Colonic mucosa (tissue), 4 donors: ENCODE measurements around the gene STRAP. TPM values are rescaled to one million over a fixed set of nuclear protein-coding genes. Genes with fewer than 3 reads are reported as not detected.

Experiments used
- DNase-seq: peaks from one replicate; pipeline ENCODE4 v3.0.0-alpha.2; 2020
- H3K27ac ChIP-seq: fragments of 200-600 bp; one replicate; pipeline ENCODE4 v1.8.0; 2021
- H3K27me3 ChIP-seq: fragments of 200-600 bp; one replicate; pipeline ENCODE4 v1.8.0; 2021
- H3K36me3 ChIP-seq: fragments of 200-600 bp; one replicate; pipeline ENCODE4 v1.8.0; 2021
- H3K4me1 ChIP-seq: fragments of 200-600 bp; one replicate; pipeline ENCODE4 v1.8.0; 2021; ENCODE audit warnings: mild to moderate bottlenecking
- H3K4me3 ChIP-seq: fragments of 200-600 bp; one replicate; pipeline ENCODE4 v1.8.0; 2021
- H3K9ac ChIP-seq, 2 donors: one replicate each; pipeline ENCODE4 v1.7.0; 2013; ENCODE audit warnings: control low read depth in 2 of 2, low read depth in 2 of 2, low read length in 2 of 2
- H3K9me3 ChIP-seq: fragments of 200-600 bp; one replicate; pipeline ENCODE4 v1.8.0; 2021
- intact Hi-C: fragments of 100-400 bp; cut with DNase I; formaldehyde crosslinking; loops from one replicate; pipeline ENCODE4 v1.14.1; 2022
- total RNA-seq, 2 donors: library from RNA; stranded (reverse); fragmentation: NEBNext Ultra II Directional in 1 of 2; extraction: Animal tissue kit (Norgen Biotek cat#: 25700) in 1 of 2; gene quantifications; one replicate each; pipeline ENCODE4 v1.2.1, GENCODE V29; 2021
- TF ChIP-seq, protein P1 (sequence below): fragments of 200-600 bp; IDR thresholded peaks from one replicate; pipeline ENCODE4 v1.8.0; 2022; ENCODE audit warnings: antibody characterized with exemption, mild to moderate bottlenecking
- donor health status: healthy.
- donor health status: DM: no; HTN: no; CAD: no.
- donor health status: DM: no; HTN: no; CAD: no.

Gene STRAP
- total RNA-seq, 2 donors from 2014 or later = 85.3 to 108 TPM

DNA sequence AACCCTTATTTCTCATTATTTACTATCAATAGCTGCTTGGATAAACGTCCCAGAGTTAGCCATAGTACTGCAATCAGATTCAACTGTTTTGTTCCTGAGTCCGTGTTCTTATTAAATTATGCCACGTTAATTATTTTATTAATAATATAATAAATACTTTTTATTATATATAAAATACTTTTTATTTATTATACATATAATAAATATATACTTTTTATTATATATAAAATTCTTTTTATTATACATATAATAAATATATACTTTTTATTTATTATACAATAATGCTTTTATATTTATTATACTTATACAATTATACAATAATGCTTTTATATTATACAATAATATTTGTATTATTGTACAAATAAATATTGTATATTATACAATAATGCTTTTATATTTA, 11.1 kb downstream of the STRAP start:
- Histone ChIP-seq H3K27me3 (no peaks in the 10 kb centered on the region), H3K4me1 (no peaks in the 10 kb centered on the region), H3K9ac (no peak overlapping the region), H3K4me3 (no peak overlapping the region), H3K36me3 (peaks cover 5% of the 10 kb centered on the region), H3K27ac (no peak overlapping the region), H3K9me3 (no peaks in the 10 kb centered on the region)
- TF ChIP-seq, protein P1, sequence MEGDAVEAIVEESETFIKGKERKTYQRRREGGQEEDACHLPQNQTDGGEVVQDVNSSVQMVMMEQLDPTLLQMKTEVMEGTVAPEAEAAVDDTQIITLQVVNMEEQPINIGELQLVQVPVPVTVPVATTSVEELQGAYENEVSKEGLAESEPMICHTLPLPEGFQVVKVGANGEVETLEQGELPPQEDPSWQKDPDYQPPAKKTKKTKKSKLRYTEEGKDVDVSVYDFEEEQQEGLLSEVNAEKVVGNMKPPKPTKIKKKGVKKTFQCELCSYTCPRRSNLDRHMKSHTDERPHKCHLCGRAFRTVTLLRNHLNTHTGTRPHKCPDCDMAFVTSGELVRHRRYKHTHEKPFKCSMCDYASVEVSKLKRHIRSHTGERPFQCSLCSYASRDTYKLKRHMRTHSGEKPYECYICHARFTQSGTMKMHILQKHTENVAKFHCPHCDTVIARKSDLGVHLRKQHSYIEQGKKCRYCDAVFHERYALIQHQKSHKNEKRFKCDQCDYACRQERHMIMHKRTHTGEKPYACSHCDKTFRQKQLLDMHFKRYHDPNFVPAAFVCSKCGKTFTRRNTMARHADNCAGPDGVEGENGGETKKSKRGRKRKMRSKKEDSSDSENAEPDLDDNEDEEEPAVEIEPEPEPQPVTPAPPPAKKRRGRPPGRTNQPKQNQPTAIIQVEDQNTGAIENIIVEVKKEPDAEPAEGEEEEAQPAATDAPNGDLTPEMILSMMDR = no peak
- DNase-seq = no peak
- intact Hi-C loops = no loop called here

DNA sequence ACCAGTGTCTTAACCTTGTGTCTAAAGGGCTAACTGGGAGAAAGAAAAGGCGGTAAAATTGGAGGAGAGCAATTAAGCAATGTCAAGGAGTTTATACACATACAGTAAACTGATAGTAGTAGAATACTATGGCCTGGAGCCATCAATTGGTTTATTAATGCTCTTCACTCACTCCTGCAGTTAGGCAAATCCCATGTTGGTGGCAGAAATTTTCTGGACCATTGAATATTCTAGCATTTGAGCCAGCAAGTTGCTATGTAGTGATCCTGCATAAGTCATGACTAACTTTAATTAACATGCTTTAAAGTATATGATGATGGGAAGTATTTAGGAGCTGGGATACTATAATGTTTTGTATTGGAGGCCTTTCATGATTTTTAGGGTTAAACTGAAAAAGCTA, 14.7 kb downstream of the STRAP start:
- no peaks in the 10 kb centered on the region for H3K4me1 ChIP-seq
- peaks cover 5% of the 10 kb centered on the region for H3K36me3 ChIP-seq
- no peak overlapping the region for H3K27ac ChIP-seq
- H3K9me3 ChIP-seq = no peaks in the 10 kb centered on the region
- intact Hi-C loops = no loop called here
- no peak overlapping the region for H3K9ac ChIP-seq
- H3K27me3 ChIP-seq = no peaks in the 10 kb centered on the region
- no peak for DNase-seq
- TF ChIP-seq, protein P1 = no peak
- H3K4me3 ChIP-seq = no peak overlapping the region

- TF ChIP-seq, protein P1 = no peak
- no peak for DNase-seq
- Histone ChIP-seq H3K27me3 (no peaks in the 10 kb centered on the region), H3K36me3 (peaks cover 5% of the 10 kb centered on the region), H3K4me3 (no peak overlapping the region), H3K4me1 (no peaks in the 10 kb centered on the region), H3K9ac (no peak overlapping the region), H3K27ac (no peak overlapping the region), H3K9me3 (no peaks in the 10 kb centered on the region)
- intact Hi-C loops = no loop called here
Observed at GRCh38 chr12:15897433-15897832, 15.2 kb downstream of the STRAP start.

- intact Hi-C loops = no loop called here
- H3K9ac ChIP-seq = no peak overlapping the region
- no peaks in the 10 kb centered on the region for H3K9me3 ChIP-seq
- TF ChIP-seq, protein P1 = peak; percentile 58
- DNase-seq = no peak
- no peaks in the 10 kb centered on the region for H3K4me1 ChIP-seq
- no peaks in the 10 kb centered on the region for H3K27me3 ChIP-seq
- no peak overlapping the region for H3K27ac ChIP-seq
- H3K36me3 ChIP-seq = no peaks in the 10 kb centered on the region
- H3K4me3 ChIP-seq = no peak overlapping the region
Observed at GRCh38 chr12:15899282-15899870, 17.2 kb downstream of the STRAP start.

DNA sequence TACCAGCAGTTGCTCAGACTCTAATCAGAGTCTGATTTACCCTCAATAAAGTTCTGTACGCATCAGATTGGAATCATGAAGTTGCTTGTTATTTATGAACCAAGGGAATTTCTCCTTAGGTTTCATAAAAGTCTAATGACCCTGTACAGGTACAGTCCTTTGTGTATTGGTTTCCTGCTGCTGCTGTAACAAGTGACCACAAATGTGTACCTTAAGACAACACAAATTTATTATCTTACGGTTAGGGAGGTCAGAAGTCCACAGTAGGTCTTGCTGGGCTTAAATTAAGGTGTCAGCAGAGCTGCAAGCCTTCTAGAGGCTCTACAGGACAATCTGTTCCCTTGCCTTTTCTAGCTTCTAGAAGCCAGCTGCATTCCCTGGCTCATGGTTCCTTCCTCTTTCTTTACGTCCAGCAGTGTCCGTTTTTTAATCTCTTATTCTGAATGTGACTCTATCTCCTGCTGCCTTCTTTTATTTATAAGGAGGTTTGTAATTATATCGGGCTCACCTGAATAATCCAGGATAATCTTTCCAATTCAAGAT, 22.3 kb downstream of the STRAP start:
- TF ChIP-seq, protein P1 = no peak
- no peak overlapping the region for H3K27ac ChIP-seq
- H3K9ac ChIP-seq = no peak overlapping the region
- DNase-seq = no peak
- H3K4me3 ChIP-seq = no peak overlapping the region
- no peaks in the 10 kb centered on the region for H3K27me3 ChIP-seq
- no peaks in the 10 kb centered on the region for H3K4me1 ChIP-seq
- intact Hi-C loops = no loop called here
- no peaks in the 10 kb centered on the region for H3K36me3 ChIP-seq
- no peaks in the 10 kb centered on the region for H3K9me3 ChIP-seq
